ENCODE measurements around the gene DAAM1.

GRCh38 chr14:59360233-59360632 is 171.8 kb downstream of the DAAM1 start:
- no peak for TF ChIP-seq CTCF (IDR thresholded peaks at IDR 0.05)
- TF ChIP-seq RXRA (IDR thresholded peaks at IDR 0.05; ENCODE audit: borderline replicate concordance, low read depth) = no peak
- TF ChIP-seq POLR2AphosphoS5 (IDR thresholded peaks at IDR 0.05; ENCODE audit: low read depth, low read length) = no peak
- no peak for TF ChIP-seq SMC3 (IDR thresholded peaks at IDR 0.05; ENCODE audit: low read depth, low read length)
- TF ChIP-seq YY1 (IDR thresholded peaks at IDR 0.05; ENCODE audit: low read depth) = no peak
- TF ChIP-seq EP300 (IDR thresholded peaks at IDR 0.05; ENCODE audit: borderline replicate concordance in 1 of 2, low read depth in 1 of 2, low read length in 1 of 2) = no peak
- TF ChIP-seq JUND (IDR thresholded peaks at IDR 0.05) = no peak
- TF ChIP-seq SIN3A (IDR thresholded peaks at IDR 0.05; ENCODE audit: borderline replicate concordance, low read depth, low read length) = no peak
- TF ChIP-seq USF2 (IDR thresholded peaks at IDR 0.05; ENCODE audit: borderline replicate concordance, low read depth, low read length) = no peak
- TF ChIP-seq TEAD4 (IDR thresholded peaks at IDR 0.05; ENCODE audit: borderline replicate concordance, insufficient read depth) = no peak
